K562 (cell line): ENCODE measurements around the gene FRMD4A. TPM values are rescaled to one million over a fixed set of nuclear protein-coding genes. Genes with fewer than 3 reads are reported as not detected.

Experiments used
- ATAC-seq: fragments of 200-7000 bp; cut with Tn5 transposase; 3 replicates; pipeline ENCODE4 v1.9.1; 2020; ENCODE audit warnings: moderate library complexity
- BruUV-seq: library from RNA; stranded (reverse); fragments of 400-500 nt; replicated peaks from 2 replicates; lab custom pipeline; 2021; lab: Mats Ljungman, UMichigan
- CTCF ChIA-PET: fragments of 300-600 bp; formaldehyde crosslinking; extraction: SDS; loops from one replicate; lab custom pipeline; 2021; ENCODE audit warnings: low intra/inter-chr PET ratio; lab: Yijun Ruan, JAX
- POLR2A ChIA-PET: fragments of 300-600, 350-650 bp; sonication (Branson Sonifier 250); formaldehyde crosslinking; extraction: SDS; loops from one replicate; lab custom pipeline; 2021; ENCODE audit warnings: antibody characterized with exemption, inconsistent platforms; lab: Yijun Ruan, JAX
- DNase-seq, 4 experiments: peaks; one replicate each; pipeline versions ENCODE4 v3.0.0 to v3.0.0-alpha.2; 2011 to 2018; ENCODE audit warnings: low spot score in 3 of 4, mixed read lengths in 3 of 4; ENCODE audit errors: extremely low read depth in 1 of 4
- FAIRE-seq: peaks from 2 replicates; lab custom pipeline; 2011; peaks lifted over from hg19 to GRCh38; lab: Jason Lieb, UNC
- H2AFZ ChIP-seq: 2 replicates; pipeline ENCODE4 v1.6.0; 2011; ENCODE audit warnings: low read depth, low read length, control low read depth, inconsistent platforms
- H3K27ac ChIP-seq: fragments of 200-600 bp; 3 replicates; pipeline ENCODE4 v1.8.0; 2011; ENCODE audit warnings: low read depth, mild to moderate bottlenecking, control low read depth, inconsistent platforms, low read length, moderate library complexity, mixed read lengths; ENCODE audit errors: extremely low read depth
- H3K27me3 ChIP-seq, 2 experiments: fragments of 300-600 bp in 1 of 2; 2 replicates in 1 of 2; 3 replicates in 1 of 2; pipeline versions ENCODE4 v1.6.0 to v1.8.0; 2011; ENCODE audit warnings: inconsistent platforms in 2 of 2, low read length in 2 of 2, mild to moderate bottlenecking in 1 of 2, mixed read lengths in 1 of 2, moderate library complexity in 1 of 2; ENCODE audit not compliant: control insufficient read depth in 2 of 2, insufficient read depth in 2 of 2
- H3K36me3 ChIP-seq: fragments of 300-600 bp; 3 replicates; pipeline ENCODE4 v1.8.0; 2011; ENCODE audit warnings: mild to moderate bottlenecking, low read length, inconsistent platforms; ENCODE audit not compliant: control insufficient read depth, insufficient read depth
- H3K4me1 ChIP-seq, 2 experiments: fragments of 200-600 bp in 1 of 2; replicated peaks in 1 of 2; 2 replicates in 1 of 2; 3 replicates in 1 of 2; pipeline versions ENCODE4 v1.5.1 to v1.8.0; 2011; ENCODE audit warnings: inconsistent platforms in 2 of 2, low read length in 2 of 2, mild to moderate bottlenecking in 1 of 2, mixed read lengths in 1 of 2, moderate library complexity in 1 of 2; ENCODE audit not compliant: control insufficient read depth in 2 of 2, insufficient read depth in 2 of 2
- H3K4me2 ChIP-seq: 2 replicates; pipeline ENCODE4 v1.6.1; 2011; ENCODE audit warnings: low read length, control low read depth, inconsistent platforms, mixed read lengths; ENCODE audit not compliant: insufficient read depth
- H3K4me3 ChIP-seq: fragments of 200-600 bp; sonication (generic), shearing (Covaris generic); 2 replicates; pipeline ENCODE4 v1.5.1; 2016; ENCODE audit warnings: control low read depth, inconsistent platforms
- H3K79me2 ChIP-seq: fragments of 200-600 bp; 3 replicates; pipeline ENCODE4 v1.8.0; 2011; ENCODE audit warnings: low read length, inconsistent platforms; ENCODE audit not compliant: control insufficient read depth, insufficient read depth
- H3K9ac ChIP-seq, 2 experiments: 2 replicates each; pipeline versions ENCODE4 v1.6.0 to v1.6.1; 2011; ENCODE audit warnings: low read depth in 2 of 2, low read length in 2 of 2, control low read depth in 1 of 2, inconsistent platforms in 1 of 2, mild to moderate bottlenecking in 1 of 2, mixed read lengths in 1 of 2; ENCODE audit not compliant: insufficient read depth in 1 of 2
- H3K9me1 ChIP-seq: one replicate; pipeline ENCODE4 v1.6.0; 2011; ENCODE audit warnings: inconsistent platforms, mild to moderate bottlenecking, low read length, moderate library complexity; ENCODE audit not compliant: control insufficient read depth, insufficient read depth
- H3K9me3 ChIP-seq: replicated peaks from 2 replicates; pipeline ENCODE4 v1.5.1; 2011; ENCODE audit warnings: low read depth, low read length, inconsistent platforms; ENCODE audit not compliant: control insufficient read depth, insufficient read depth
- H4K20me1 ChIP-seq: replicated peaks from 2 replicates; pipeline ENCODE4 v1.6.1; 2011; ENCODE audit warnings: low read length, inconsistent platforms, mixed read lengths; ENCODE audit not compliant: control insufficient read depth, insufficient read depth
- GATA2 ChIP-seq: sonication (generic); formaldehyde crosslinking; IDR thresholded peaks from 2 replicates; pipeline ENCODE4 v1.4.0; 2020; ENCODE audit warnings: mild to moderate bottlenecking, missing genetic modification reagents
- MTF1 ChIP-seq: fragments of 250-450 bp; sonication (Bioruptor Pico); IDR thresholded peaks from 2 replicates; pipeline ENCODE4 v1.9.0; 2021; ENCODE audit warnings: moderate library complexity, mild to moderate bottlenecking, inconsistent platforms, borderline replicate concordance
- PPARD ChIP-seq: fragments of 250-450 bp; sonication (Bioruptor Pico); IDR thresholded peaks from 2 replicates; pipeline ENCODE4 v1.8.0; 2022; ENCODE audit warnings: inconsistent platforms, mild to moderate bottlenecking, moderate library complexity
- SAFB2 ChIP-seq: fragments of 200-400 bp; formaldehyde crosslinking; IDR thresholded peaks from 2 replicates; pipeline ENCODE4 v1.6.1; 2018; ENCODE audit warnings: borderline replicate concordance, low read length, low read depth, moderate library complexity; ENCODE audit not compliant: severe bottlenecking
- SMAD2 ChIP-seq: fragments of 150-350 bp; IDR thresholded peaks from 2 replicates; pipeline ENCODE4 v1.6.1; 2014; ENCODE audit warnings: low read depth, mild to moderate bottlenecking, low read length
- U2AF2 ChIP-seq: fragments of 200-400 bp; formaldehyde crosslinking; optimal IDR thresholded peaks from 2 replicates; pipeline ENCODE3; 2017; ENCODE audit warnings: low read depth, mild to moderate bottlenecking, low read length
- XRCC3 ChIP-seq: fragments of 450-650 bp; IDR thresholded peaks from 2 replicates; pipeline ENCODE4 v1.6.1; 2017; ENCODE audit warnings: mild to moderate bottlenecking, moderate library complexity
- ZNF436 ChIP-seq: fragments of 250-450, 450-650 bp; sonication (Bioruptor Pico); formaldehyde crosslinking; IDR thresholded peaks from 2 replicates; pipeline ENCODE4 v1.7.0; 2020; ENCODE audit warnings: mild to moderate bottlenecking
- WGBS: fragments of 100-300 bp; shearing (Covaris generic); methylation state at CpG from one replicate; pipeline ENCODE4 v1.1.6; 2016; ENCODE audit warnings: low coverage, mixed read lengths; ENCODE audit not compliant: insufficient coverage; ENCODE audit errors: missing lambda C conversion rate; 5-methylcytosine and 5-hydroxymethylcytosine counted together
- in situ Hi-C: fragments of 300-500 bp; cut with MboI; formaldehyde crosslinking; loops from 4 replicates; pipeline ENCODE4 v1.15.0; 2018; ENCODE audit warnings: inconsistent platforms, mixed read lengths
- intact Hi-C: fragments of 100-400 bp; cut with micrococcal nuclease; formaldehyde crosslinking; loops from 2 replicates; pipeline ENCODE4 v1.14.2; 2022
- polyA plus RNA-seq, 8 experiments: library from polyadenylated mRNA; depleted of rRNA in 4 of 8; stranded (reverse) in 5 of 8; unstranded in 3 of 8; fragments of >200 nt; fragmentation: Nextera tagmentation in 2 of 8; fragmentation: Illumina TruSeq in 1 of 8; extraction: Ambion mirVana in 2 of 8; extraction: Trizol in 1 of 8; gene quantifications; 2 replicates each; pipeline versions ENCODE4 v1.2.1 to v1.2.3, GENCODE V29; 2011 to 2014; ENCODE audit warnings: inconsistent platforms in 1 of 8, missing spikeins in 1 of 8
- total RNA-seq, 7 experiments: library from RNA; depleted of rRNA in 6 of 7; stranded (reverse); fragments of >200 nt in 6 of 7; fragmentation: Illumina TruSeq in 2 of 7; extraction: Trizol in 2 of 7; gene quantifications; 2 replicates each; pipeline versions ENCODE4 v1.2.1 to v1.2.3, GENCODE V29; 2011 to 2021; ENCODE audit warnings: low replicate concordance in 1 of 7
- TF ChIP-seq, protein P1 (sequence below): sonication (generic); formaldehyde crosslinking; IDR thresholded peaks from 2 replicates; pipeline ENCODE4 v1.8.0; 2022; ENCODE audit warnings: missing genetic modification reagents, mild to moderate bottlenecking, moderate library complexity, borderline replicate concordance

Gene FRMD4A
- total and polyA plus RNA-seq, 9 of the 15 experiments (the other 6 are each of a cell fraction or from before 2014, with no cell fraction given) = 0.80 to 5.2 (median 3.0) TPM

DNA sequence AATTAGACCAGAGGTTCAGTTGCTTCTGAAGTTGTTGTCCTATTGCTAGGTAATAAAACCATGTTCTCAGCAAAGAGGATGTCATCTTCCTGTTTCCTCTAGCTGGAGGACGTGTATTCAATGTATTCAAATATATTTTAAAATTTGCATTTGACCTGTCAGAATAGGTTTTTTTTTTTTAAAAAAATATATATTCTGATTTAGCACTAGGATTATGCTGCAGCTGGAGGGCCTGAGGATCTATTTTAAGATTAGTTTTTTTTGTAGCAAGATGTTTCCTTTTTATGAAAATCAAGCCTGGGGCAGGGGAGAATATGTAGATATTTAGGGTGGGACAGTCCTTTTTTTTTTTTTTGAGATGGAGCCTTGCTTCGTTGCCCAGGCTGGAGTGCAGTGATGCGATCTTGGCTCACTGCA lies 337.0 kb downstream of the FRMD4A start:
- Histone ChIP-seq H2AFZ (no peak overlapping the region), H3K9me3 (no peaks in the 10 kb centered on the region)
- TF ChIP-seq GATA2 (CRISPR knock-in tag) = no peak
- TF ChIP-seq MTF1 (CRISPR knock-in tag) = no peak
- TF ChIP-seq, protein P1, sequence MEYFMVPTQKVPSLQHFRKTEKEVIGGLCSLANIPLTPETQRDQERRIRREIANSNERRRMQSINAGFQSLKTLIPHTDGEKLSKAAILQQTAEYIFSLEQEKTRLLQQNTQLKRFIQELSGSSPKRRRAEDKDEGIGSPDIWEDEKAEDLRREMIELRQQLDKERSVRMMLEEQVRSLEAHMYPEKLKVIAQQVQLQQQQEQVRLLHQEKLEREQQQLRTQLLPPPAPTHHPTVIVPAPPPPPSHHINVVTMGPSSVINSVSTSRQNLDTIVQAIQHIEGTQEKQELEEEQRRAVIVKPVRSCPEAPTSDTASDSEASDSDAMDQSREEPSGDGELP (CRISPR knock-in tag) = no peak
- no peak for TF ChIP-seq U2AF2
- TF ChIP-seq XRCC3 = no peak
- TF ChIP-seq SMAD2 = no peak
- no peak for TF ChIP-seq SAFB2
- TF ChIP-seq ZNF436 (CRISPR knock-in tag) = no peak
- no peak for TF ChIP-seq PPARD (CRISPR knock-in tag)
- TF ChIP-seq, all 486 proteins: peak for 0
- no peaks in the 10 kb centered on the region for H3K79me2 ChIP-seq
- H3K9me1 ChIP-seq = no peaks in the 10 kb centered on the region
- no peaks in the 10 kb centered on the region; the same call in 1 of the 2 replicates for H4K20me1 ChIP-seq
- no peak for FAIRE-seq
- H3K27ac ChIP-seq = no peak overlapping the region
- POLR2A ChIA-PET = no interaction called here
- 0% methylated on average over 2 of the region's 3 CpGs for WGBS
- in situ Hi-C loops = no loop called here
- no TSS peak for BruUV-seq
- H3K4me3 ChIP-seq = no peak overlapping the region
- ATAC-seq = no peak
- H3K4me2 ChIP-seq = no peak overlapping the region
- no peaks in the 10 kb centered on the region for H3K36me3 ChIP-seq
- H3K9ac ChIP-seq = no peak overlapping the region
- CTCF ChIA-PET = no interaction called here
- peaks cover 0 to 10% of the 10 kb centered on the region in 2 experiments; a peak in 2 of 5 replicates for H3K27me3 ChIP-seq
- intact Hi-C loops = no loop called here
- H3K4me1 ChIP-seq = no peaks in the 10 kb centered on the region
- DNase-seq = no peak
